Peyer's patch (tissue), 4 donors: ENCODE results near the gene TOMM5. TPM values are rescaled to one million over a fixed set of nuclear protein-coding genes. Genes with fewer than 3 reads are reported as not detected.
A peak's percentile ranks its signal among the peaks of the same experiment; 100 is the strongest.

Experiments
- DNase-seq, 3 donors: peaks; one replicate each; pipeline ENCODE4 v3.0.0-alpha.2; 2017 to 2019
- H3K27ac ChIP-seq, 4 donors: fragments of 200-600 bp; sonication (generic); one replicate each; pipeline ENCODE4 v1.5.1; 2016 to 2019
- H3K27me3 ChIP-seq, 2 donors: fragments of 200-600 bp; sonication (generic); one replicate each; pipeline ENCODE4 v1.5.1; 2019
- H3K36me3 ChIP-seq, 3 donors: fragments of 200-600 bp; sonication (generic); one replicate each; pipeline ENCODE4 v1.5.1; 2016 to 2019
- H3K4me1 ChIP-seq, 4 donors: fragments of 200-600 bp; sonication (generic); one replicate each; pipeline ENCODE4 v1.5.1; 2016 to 2019
- H3K4me3 ChIP-seq, 4 donors: fragments of 200-600 bp; sonication (generic); 1 replicate in 3 of 4; 2 replicates in 1 of 4; pipeline ENCODE4 v1.5.1; 2016 to 2019; ENCODE audit warnings: mild to moderate bottlenecking in 1 of 4
- H3K9me3 ChIP-seq, 4 donors: fragments of 200-600 bp; sonication (generic); one replicate each; pipeline ENCODE4 v1.5.1; 2016 to 2019; ENCODE audit warnings: mild to moderate bottlenecking in 1 of 4
- POLR2A ChIP-seq, 2 donors: fragments of 450-650 bp; IDR thresholded peaks; one replicate each; pipeline ENCODE4 v1.5.1; 2017; ENCODE audit warnings: antibody characterized with exemption in 2 of 2, mild to moderate bottlenecking in 2 of 2, moderate library complexity in 2 of 2
- total RNA-seq, 4 donors: library from RNA; depleted of rRNA; stranded (reverse); fragments of >200 nt; gene quantifications; one replicate each; pipeline ENCODE4 v1.1.0, GENCODE V29; 2016
- TF ChIP-seq, protein P1 (sequence below), 6 experiments: fragments of 450-650 bp in 4 of 6; fragments of 200-600 bp in 2 of 6; sonication (generic) in 1 of 6; IDR thresholded peaks; one replicate each; pipeline ENCODE4 v1.5.1; 2017 to 2019; ENCODE audit warnings: antibody characterized with exemption in 6 of 6, mild to moderate bottlenecking in 3 of 6, moderate library complexity in 1 of 6

Gene TOMM5
- total RNA-seq, 4 donors from 2014 or later = 26.9 to 116 (median 77.0) TPM

DNA sequence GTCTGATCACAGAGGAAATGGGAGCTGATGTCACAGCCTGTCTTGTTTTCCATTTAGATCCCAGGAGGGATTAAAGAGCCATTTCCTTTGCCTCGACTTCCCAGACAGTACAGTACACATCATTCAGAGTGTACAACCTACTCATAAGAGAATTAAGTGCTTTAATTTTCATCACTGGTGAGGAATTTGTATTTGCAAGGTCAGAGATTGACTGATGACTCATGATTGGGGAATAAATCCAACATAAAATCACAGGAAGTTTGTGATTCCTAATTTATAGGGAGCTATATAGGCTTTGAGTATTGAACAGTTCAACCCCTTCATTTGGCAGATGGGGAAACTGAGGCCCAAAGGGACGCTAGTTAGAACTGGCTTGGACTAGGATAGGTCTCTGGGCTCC, 4.1 kb upstream of the TOMM5 start:
- no peaks in the 10 kb centered on the region for H3K36me3 ChIP-seq
- no peak for DNase-seq
- TF ChIP-seq, protein P1, sequence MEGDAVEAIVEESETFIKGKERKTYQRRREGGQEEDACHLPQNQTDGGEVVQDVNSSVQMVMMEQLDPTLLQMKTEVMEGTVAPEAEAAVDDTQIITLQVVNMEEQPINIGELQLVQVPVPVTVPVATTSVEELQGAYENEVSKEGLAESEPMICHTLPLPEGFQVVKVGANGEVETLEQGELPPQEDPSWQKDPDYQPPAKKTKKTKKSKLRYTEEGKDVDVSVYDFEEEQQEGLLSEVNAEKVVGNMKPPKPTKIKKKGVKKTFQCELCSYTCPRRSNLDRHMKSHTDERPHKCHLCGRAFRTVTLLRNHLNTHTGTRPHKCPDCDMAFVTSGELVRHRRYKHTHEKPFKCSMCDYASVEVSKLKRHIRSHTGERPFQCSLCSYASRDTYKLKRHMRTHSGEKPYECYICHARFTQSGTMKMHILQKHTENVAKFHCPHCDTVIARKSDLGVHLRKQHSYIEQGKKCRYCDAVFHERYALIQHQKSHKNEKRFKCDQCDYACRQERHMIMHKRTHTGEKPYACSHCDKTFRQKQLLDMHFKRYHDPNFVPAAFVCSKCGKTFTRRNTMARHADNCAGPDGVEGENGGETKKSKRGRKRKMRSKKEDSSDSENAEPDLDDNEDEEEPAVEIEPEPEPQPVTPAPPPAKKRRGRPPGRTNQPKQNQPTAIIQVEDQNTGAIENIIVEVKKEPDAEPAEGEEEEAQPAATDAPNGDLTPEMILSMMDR (IDR thresholded peaks at IDR 0.05) = no peak
- no peak for TF ChIP-seq POLR2A (IDR thresholded peaks at IDR 0.05)
- H3K27ac ChIP-seq = no peak overlapping the region
- no peaks in the 10 kb centered on the region for H3K9me3 ChIP-seq
- peaks cover 0 to 22% (median 0%) of the 10 kb centered on the region in 4 donors for H3K4me1 ChIP-seq
- no peaks in the 10 kb centered on the region for H3K27me3 ChIP-seq
- no peak overlapping the region for H3K4me3 ChIP-seq

DNA sequence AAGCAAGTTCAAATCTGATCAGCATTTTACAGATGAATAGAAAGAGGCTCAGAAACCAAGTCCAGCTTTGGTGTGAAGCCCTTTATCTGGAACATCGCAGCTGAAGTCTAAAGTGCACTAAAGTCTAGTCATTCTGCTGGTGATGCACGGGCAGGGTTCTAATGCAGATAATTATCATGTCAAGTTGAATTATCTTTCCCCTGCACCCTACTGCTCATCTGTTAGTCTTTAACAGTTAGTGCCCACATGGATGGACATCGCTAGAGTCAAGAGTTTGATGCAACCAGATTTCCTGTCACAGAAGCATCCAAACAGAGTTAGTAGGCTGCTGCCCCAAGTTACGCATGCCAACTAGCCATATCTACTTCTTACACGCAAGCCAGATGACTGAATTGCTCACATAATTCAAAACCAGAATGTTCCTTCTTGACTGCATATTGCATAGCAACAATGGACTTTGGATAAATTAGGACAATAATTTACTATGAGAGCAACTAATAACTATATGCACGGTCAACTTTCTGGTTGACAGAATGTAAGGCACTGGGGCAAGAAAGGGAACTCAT, 1.6 kb upstream of the TOMM5 start:
- DNase-seq = no peak
- H3K27me3 ChIP-seq = no peaks in the 10 kb centered on the region
- H3K36me3 ChIP-seq = no peaks in the 10 kb centered on the region
- H3K9me3 ChIP-seq = no peaks in the 10 kb centered on the region
- H3K4me1 ChIP-seq = peaks cover 0 to 38% (median 0%) of the 10 kb centered on the region in 4 donors
- H3K27ac ChIP-seq = peak overlapping the region in 2 of 4 donors; percentile 8 to 44
- H3K4me3 ChIP-seq = peak overlapping the region in 2 of 4 donors; percentile 22 to 29
- TF ChIP-seq, protein P1 (IDR thresholded peaks at IDR 0.05) = no peak

DNA sequence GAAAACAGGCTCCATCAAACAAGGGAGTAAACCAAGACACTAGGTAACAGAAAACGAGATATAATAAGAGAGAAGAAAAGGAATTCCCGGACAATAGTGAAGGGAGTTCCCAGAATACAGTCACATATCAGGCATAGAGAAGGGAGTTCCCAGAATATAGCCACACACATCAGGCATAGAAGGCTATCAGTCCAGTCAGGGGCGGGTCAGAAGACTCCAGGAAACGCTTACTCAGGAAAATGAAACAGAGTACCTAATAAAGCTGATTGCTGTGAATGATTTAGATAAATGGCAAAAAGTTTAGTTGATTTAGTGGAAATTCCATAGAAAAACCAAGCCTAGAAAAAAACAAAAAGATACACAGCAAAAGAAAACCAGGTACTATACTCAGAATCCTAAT, 4.9 kb downstream of the TOMM5 start:
- H3K27ac ChIP-seq = no peak overlapping the region
- no peak for TF ChIP-seq POLR2A (IDR thresholded peaks at IDR 0.05)
- TF ChIP-seq, protein P1 (IDR thresholded peaks at IDR 0.05) = no peak
- DNase-seq = no peak
- no peaks in the 10 kb centered on the region for H3K9me3 ChIP-seq
- no peak overlapping the region for H3K4me3 ChIP-seq
- peaks cover 0 to 18% (median 0%) of the 10 kb centered on the region in 4 donors for H3K4me1 ChIP-seq
- H3K36me3 ChIP-seq = peaks cover 0 to 47% (median 0%) of the 10 kb centered on the region in 3 donors
- H3K27me3 ChIP-seq = no peaks in the 10 kb centered on the region

DNA sequence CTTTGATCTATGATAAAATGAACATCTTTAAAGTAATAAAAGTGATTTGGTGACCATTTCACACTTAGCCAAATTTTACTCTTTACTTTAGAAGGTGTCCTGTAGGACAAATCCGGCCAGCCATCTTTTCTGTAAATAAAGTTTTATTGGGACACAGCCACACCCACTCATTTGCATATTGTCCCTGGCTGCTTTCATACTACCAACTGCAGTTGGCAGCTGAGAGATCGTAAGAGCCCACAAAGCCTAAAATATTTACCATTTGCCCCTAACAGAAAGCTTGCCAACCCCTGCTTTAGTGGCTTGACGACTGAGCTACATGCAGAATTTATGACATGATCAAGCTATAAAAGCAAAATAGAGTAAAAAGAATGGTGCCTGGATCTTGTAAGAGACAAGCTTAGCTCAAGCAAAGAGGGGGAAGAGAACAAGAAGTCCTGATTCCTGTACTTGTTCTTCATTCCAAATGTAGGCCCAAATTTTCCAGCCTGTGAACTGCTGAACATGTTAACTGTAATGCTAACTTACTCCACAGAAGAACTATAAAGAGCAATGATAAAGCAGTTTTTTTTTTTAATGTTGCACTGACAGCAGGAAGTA, 8.8 kb downstream of the TOMM5 start:
- DNase-seq = no peak
- no peaks in the 10 kb centered on the region for H3K9me3 ChIP-seq
- no peaks in the 10 kb centered on the region for H3K4me1 ChIP-seq
- no peak overlapping the region for H3K27ac ChIP-seq
- TF ChIP-seq, protein P1 (IDR thresholded peaks at IDR 0.05) = no peak
- no peak for TF ChIP-seq POLR2A (IDR thresholded peaks at IDR 0.05)
- no peak overlapping the region for H3K4me3 ChIP-seq
- H3K27me3 ChIP-seq = no peaks in the 10 kb centered on the region
- H3K36me3 ChIP-seq = peaks cover 0 to 55% (median 0%) of the 10 kb centered on the region in 3 donors

DNA sequence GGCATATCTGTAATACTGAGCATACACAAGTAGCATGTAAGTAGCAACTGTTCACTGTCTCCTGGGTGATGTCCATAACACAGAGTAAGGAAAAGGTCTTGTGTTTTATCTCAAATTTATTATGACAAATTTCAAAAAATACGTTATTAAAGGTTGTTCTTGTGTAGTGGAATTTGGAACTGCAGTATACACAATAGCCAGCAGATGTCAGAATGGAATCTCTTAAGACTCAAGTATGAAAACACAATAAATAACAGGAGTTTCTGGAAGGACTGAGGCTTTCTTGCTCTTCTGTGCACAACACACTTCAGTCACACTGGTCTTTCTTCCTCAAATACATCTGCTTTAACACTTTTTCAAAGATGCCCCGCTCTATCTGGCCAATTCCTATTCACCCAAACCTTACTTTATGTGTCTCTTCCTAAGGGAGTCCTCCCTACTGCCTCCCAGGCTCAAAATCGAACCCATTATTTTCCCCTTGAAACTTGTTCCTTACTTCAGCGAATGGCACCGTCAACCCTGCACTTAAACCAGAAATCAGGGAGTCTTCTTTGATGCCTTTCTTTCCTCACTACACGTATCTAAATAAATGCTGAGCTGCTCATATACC, 9.7 kb downstream of the TOMM5 start:
- TF ChIP-seq, protein P1 (IDR thresholded peaks at IDR 0.05) = peak; percentile 63 to 88 (median 72)
- no peak for TF ChIP-seq POLR2A (IDR thresholded peaks at IDR 0.05)
- H3K27ac ChIP-seq = no peak overlapping the region

More for the DNA sequence above, 9.7 kb downstream of the TOMM5 start:
- Histone ChIP-seq H3K36me3 (peaks cover 0 to 45% (median 0%) of the 10 kb centered on the region in 3 donors), H3K4me3 (no peak overlapping the region), H3K4me1 (no peaks in the 10 kb centered on the region), H3K9me3 (no peaks in the 10 kb centered on the region), H3K27me3 (no peaks in the 10 kb centered on the region)
- no peak for DNase-seq
